Renal cortex interstitium (tissue), 11 donors: ENCODE measurements around the gene PDP2. TPM values are rescaled to one million over a fixed set of nuclear protein-coding genes. Genes with fewer than 3 reads are reported as not detected.
A peak's percentile ranks its signal among the peaks of the same experiment; 100 is the strongest.
"Not testable (repeated sequence)": the region's sequence is repeated elsewhere in the genome, so short reads cannot be mapped to it uniquely, and the experiment has no call there.

ENCODE experiments used
- DNase-seq, 11 donors: peaks; one replicate each; pipeline ENCODE4 v3.0.0-alpha.2; 2013; ENCODE audit warnings: low read depth in 9 of 11, low spot score in 4 of 11; ENCODE audit errors: extremely low read depth in 1 of 11
- polyA plus RNA-seq, 3 donors: library from polyadenylated mRNA; unstranded; fragments of 120-200 nt; gene quantifications; one replicate each; pipeline ENCODE4 v1.2.1, GENCODE V29; 2013; ENCODE audit not compliant: insufficient read length in 3 of 3

The PDP2 gene
- polyA plus RNA-seq, 3 donors = 12.2 to 17.0 (median 13.2) TPM

DNA sequence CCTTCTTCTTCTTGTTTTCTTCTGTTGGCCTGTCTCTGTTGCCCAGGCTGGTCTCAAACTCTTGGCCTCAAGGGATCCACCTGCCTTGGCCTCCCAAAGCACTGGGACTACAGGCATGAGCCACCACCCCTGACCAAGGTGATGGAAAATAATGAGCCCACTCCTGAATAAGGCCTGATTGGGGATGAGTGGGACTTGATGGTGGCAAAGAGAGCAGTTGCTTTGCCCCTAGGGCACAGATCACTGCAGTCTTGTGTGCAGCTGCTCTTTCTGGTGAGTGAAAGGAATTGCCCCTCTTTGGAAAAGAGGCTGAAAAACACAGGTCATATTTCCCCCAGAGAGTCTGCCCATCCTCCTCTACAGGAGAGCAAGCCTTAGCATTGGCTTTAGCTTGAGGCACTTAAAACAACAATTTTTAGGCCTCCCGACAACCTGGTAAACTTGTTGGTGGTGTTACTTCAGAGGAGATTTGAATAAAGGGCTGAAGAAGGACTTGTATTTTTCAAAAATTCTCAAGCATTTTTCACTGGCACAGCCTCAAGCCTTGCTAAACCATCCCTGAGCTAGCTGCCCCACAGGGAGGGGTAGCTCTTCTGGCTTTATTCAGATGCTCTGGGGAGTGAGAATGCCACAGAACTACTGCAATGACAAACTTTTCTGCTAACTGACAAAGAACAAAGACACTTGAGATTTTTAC, 6.1 kb upstream of the PDP2 start:
- no peak for DNase-seq

DNA sequence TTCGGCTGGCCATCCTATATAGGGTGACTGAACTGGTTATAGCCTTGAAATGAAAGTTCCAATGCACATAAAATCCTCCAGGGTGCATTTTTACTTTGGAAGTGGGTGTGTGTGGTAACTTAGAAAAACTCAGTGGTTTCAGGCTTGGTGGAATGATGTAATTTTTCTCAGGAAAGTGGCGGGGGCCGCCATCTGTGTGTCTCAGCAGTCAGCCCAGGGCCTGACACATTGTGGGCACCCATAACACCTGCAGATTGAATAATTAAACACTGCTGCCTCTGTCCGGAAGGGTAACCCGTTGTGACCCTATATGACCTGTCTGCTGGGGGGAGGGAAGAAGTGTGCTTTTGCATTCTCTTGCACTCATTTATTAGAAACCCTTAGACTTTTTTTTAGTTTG, 2.2 kb upstream of the PDP2 start:
- DNase-seq = no peak

DNA sequence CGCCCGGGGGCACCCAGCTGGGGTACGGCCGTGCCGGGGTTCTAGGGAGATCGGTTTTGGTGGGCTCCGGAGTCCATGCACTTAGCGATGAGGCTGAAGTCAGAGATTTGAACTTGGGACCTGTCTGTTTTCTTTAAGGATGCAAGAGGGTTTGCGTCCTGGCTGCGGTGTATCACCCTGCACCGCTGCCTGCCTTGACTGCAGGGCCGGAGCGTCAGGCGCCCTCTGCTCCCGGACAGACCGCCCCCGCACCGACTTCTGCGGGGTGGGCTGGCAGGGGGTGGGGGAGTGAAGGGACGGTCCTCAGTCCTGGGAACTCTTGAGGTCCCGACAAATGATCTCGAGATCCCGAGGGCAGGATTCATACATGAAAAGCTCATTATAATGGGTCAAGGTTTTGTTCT, 701 bp downstream of the PDP2 start:
- no peak for DNase-seq

- DNase-seq = no peak
These were observed 1.2 kb downstream of the PDP2 start for GRCh38 chr16:66881560-66881959.

DNA sequence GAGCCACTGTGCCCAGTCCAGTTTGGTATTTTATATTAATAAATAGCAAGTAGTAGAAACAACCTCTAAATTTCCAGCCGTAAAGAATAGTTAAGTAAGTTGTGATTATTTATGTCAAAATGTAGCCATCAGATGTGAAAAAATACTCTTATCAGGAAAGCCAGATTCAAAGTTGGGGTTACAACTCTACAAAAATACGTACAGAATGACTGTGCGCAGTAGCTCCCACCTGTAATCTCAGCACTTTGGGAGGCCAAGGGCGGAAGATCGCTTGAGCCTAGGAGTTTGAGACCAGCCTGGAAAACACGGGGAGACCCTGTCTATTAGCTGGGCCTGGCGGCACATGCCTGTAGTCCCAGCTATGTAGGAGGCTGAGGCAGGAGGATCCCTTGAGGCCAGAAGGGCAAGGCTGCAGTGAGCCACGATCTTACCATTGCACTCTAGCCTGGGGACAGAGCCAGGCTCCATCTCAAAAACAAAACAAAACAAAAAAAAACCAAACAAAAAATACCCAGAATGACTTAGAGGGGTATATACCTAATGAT, 1.7 kb downstream of the PDP2 start:
- DNase-seq = no peak

- no peak for DNase-seq
These were observed 2.4 kb downstream of the PDP2 start for GRCh38 chr16:66882702-66883101.

DNA sequence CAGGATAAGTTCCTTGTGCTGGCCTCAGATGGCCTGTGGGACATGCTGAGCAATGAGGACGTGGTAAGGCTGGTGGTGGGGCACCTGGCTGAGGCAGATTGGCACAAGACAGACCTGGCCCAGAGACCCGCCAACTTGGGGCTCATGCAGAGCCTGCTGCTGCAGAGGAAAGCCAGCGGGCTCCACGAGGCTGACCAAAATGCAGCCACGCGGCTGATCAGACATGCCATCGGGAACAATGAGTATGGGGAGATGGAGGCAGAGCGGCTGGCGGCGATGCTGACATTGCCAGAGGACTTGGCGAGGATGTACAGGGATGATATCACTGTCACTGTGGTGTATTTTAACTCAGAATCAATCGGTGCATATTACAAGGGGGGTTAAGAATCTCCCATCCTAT, 5.2 kb downstream of the PDP2 start:
- no peak for DNase-seq

- DNase-seq = no peak
These were observed 6.0 kb downstream of the PDP2 start for GRCh38 chr16:66886321-66886720.

- DNase-seq = no peak
These were observed 6.6 kb downstream of the PDP2 start for GRCh38 chr16:66886914-66887313.

DNA sequence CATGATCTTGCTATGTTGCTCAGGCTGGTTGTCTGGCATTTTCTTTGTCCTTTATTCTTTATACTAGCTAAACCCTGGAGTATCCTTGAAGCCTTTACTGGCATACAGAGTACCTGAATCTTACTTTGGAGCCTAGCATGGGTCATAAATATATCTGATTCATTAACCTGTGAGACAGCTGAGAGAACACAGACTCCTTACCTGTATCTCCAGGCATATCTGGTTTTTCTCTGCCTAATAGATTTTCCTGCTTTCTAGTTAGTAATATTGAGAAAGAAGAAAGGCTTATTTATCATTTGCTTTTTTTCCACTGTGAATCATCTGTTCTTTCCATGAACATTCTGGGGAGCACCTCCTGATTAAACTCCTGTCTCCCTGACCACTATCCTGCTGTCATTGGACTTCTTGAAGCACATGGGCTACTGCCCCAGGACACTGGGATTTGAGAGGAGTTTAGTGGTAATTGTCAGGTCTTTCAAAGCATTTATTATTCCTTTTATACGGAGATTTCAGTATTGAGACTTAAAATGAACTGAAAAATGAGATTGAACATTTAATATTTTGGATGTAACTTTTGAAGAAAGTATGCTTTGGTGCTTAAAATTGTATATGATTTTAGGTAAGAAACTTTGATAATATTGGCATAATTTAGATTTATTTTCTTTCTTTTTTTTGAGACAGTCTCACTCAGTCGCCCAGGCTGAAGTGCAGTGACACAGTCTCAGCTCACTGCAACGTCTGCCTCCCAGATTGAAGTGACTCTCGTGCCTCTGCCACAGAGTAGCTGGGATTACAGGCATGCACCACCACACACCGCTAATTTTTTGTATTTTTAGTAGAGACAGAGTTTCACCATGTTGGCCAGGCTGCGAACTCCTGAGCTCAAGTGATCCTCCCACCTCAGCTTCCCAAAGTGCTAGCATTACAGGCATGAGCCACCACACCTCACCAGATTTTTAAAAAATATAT, 8.6 kb downstream of the PDP2 start:
- DNase-seq = no peak

DNA sequence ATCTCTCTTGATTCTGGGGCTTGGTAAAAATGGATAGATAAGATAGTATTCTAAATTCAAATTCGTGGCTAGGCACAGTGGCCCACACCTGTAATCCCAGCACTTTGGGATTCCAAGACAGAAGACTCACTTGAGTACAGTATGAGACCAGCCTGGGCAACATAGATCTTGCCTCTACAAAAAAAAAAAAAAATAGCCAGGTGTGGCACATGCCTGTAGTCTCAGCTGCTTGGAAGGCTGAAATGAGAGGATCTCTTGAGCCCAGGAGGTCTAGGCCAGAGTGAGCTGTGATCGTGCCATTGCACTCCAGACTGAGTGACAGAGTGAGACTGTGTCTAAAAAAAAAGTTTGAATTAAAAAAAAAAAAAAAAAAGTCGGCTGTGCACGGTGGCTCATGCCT, 9.3 kb downstream of the PDP2 start:
- DNase-seq = no peak

- no peak for DNase-seq
These were observed 10.5 kb downstream of the PDP2 start for GRCh38 chr16:66890799-66891198.

DNA sequence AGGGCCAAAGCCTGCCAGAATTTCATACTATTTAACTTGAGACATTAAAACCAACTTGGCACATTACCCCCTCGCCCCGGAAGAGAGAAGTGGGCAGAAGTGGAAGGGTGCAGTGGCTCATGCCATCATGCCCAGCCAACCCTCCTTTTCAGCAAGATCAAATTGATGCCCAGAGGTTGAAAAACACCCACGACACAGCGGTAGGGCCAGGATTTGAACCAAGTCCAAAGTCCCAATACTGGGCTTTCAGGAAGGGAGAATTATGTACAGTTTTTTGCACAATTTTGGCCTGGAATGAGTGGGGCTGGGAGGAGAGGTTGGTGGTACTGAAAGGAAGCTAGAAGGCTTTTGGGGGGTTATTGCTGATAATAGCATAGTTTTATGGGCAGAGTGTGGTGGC, 11.0 kb downstream of the PDP2 start:
- no peak for DNase-seq

DNA sequence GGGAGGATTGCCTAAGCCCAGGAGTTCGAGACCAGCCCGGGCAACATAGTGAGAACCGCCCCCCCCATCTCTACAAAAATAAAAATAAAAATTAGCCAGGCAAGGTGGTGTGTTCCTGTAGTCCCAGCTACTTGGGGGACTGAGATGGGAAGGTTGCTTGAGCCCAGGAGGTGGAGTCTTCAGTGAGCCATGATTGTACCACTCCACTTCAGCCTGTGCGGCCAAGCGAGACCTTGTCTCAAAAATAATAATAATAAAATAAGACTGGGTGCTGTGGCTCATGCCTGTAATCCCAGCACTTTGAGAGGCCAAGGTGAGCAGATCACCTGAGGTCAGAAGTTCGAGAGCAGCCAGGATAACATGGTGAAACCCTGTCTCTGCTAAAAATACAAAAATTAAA, 11.5 kb downstream of the PDP2 start:
- DNase-seq = no peak

DNA sequence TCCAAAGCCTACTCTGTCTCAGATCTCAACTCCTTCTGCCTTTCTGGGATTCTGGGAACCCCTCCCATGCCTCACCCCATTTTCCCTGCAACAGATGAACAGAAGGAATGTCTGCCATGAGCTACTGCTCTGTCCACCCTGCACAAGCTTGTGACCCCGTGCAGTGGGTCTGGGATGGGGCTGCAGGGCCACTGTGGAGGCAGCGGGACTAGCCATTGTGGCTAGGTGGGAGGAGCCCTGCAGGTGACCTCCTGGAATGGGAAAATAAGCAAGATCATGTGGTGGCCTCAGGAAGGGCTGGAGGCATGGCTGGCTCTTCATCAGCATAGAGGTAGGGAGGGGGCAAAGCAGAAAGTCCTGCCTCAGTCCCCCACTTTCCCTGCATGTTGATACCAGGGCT, 13.7 kb downstream of the PDP2 start:
- no peak for DNase-seq

DNA sequence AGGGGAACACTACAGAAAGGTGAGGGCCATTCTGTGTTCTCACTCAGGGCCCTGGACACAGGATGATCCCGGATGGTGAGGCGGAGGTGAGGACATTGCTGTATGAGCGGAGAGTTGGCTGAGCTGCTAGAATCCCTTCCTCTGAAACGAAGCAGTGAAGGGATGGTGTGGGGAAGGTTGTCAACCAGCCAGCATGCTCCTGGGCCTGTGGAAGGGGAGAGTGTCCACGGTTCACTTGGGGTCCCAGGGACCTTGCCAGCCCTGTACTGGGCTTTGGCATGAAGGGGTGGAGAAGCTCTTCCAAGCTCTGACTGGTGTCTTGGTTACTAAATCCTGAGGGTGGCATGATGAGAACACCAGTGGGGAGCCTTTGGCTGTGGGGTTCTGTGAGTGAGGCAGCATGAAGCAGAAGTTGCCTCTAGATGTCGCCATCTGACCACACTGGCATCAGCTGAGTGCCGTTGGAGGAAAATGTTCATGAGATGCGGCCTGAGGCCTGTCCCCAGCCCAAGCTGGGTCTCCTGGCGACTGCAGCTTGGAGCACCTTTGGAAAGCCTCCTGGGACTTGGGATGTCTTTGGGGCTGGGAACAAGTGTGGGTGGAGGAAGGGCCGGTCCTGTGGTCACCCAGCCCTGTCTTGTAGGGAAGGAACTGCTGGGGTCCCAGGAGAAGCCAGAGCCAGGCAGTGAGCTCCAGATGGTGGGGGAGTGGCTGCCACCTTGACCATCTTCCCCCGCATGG, 14.8 kb downstream of the PDP2 start:
- peak in 6 of 11 donors; percentile 62 to 76 (median 70) for DNase-seq

- no peak for DNase-seq
These were observed 15.3 kb downstream of the PDP2 start for GRCh38 chr16:66895689-66895979.

DNA sequence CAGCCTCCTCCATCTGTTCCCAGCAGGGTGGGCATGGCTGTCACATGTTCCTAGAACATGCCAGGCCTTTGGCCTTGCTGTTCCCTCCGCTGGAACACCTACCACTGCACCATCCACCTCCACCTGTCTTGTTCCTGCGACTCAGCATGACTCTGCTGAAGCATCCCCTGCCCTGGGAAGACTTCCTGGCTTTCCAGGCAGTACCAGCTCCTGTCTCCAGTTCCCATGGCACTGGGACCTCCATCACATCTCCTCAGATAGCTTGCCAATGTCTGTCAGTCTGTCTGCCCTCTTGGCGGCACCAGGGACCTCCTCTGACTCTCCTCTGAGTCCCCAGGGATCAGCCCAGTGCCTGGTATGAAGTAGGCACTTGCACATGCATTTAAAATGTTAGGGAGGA, 15.7 kb downstream of the PDP2 start:
- no peak for DNase-seq

DNA sequence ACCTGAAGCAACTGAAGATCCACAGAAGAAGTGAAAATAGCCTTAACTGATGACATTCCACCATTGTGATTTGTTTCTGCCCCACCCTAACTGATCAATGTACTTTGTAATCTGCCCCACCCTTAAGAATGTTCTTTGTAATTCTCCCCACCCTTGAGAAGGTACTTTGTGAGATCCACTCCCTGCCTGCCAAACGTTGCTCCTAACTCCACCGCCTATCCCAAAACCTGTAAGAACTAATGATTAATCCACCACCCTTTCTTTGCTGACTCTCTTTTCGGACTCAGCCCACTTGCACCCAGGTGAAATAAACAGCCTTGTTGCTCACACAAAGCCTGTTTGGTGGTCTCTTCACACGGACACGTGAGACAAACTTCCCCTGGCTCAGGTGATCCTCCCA, 16.4 kb downstream of the PDP2 start:
- DNase-seq = not testable (repeated sequence)

GRCh38 chr16:66898207-66898606, 17.9 kb downstream of the PDP2 start:
- no peak for DNase-seq
